HepG2 (cell line): ENCODE measurements around the gene MTOR. TPM values are rescaled to one million over a fixed set of nuclear protein-coding genes. Genes with fewer than 3 reads are reported as not detected.
A peak's percentile ranks its signal among the peaks of the same experiment; 100 is the strongest.

Experiments
- CSRNP1 ChIP-seq: sonication (generic); formaldehyde crosslinking; IDR thresholded peaks from 2 replicates; pipeline ENCODE4 v1.8.1; 2023; ENCODE audit warnings: mild to moderate bottlenecking, missing genetic modification reagents
- DMAP1 ChIP-seq: IDR thresholded peaks from 2 replicates; pipeline ENCODE4 v1.6.1; 2016
- DNMT3B ChIP-seq: conservative IDR thresholded peaks from 2 replicates; pipeline ENCODE4 v1.6.1; 2016; ENCODE audit warnings: missing biosample characterization, control low read depth
- EZH2 ChIP-seq: conservative IDR thresholded peaks from 2 replicates; pipeline ENCODE4 v1.6.1; 2012; ENCODE audit warnings: mild to moderate bottlenecking, low read depth, low read length, moderate library complexity
- FOXK1 ChIP-seq: sonication (generic); formaldehyde crosslinking; IDR thresholded peaks from 2 replicates; pipeline ENCODE4 v1.4.0; 2020; ENCODE audit warnings: low read depth, missing genetic modification reagents, borderline replicate concordance
- IRF1 ChIP-seq: sonication (generic); formaldehyde crosslinking; IDR thresholded peaks from 2 replicates; pipeline ENCODE4 v1.4.0; 2020; ENCODE audit warnings: low read depth, mild to moderate bottlenecking, missing genetic modification reagents
- KLF13 ChIP-seq: sonication (generic); formaldehyde crosslinking; IDR thresholded peaks from 2 replicates; pipeline ENCODE4 v1.4.0; 2020; ENCODE audit warnings: mild to moderate bottlenecking, missing genetic modification reagents
- NFIB ChIP-seq: sonication (generic); formaldehyde crosslinking; IDR thresholded peaks from 2 replicates; pipeline ENCODE4 v1.9.0; 2021; ENCODE audit warnings: missing genetic modification reagents, mild to moderate bottlenecking, borderline replicate concordance
- PBX2 ChIP-seq: IDR thresholded peaks from 2 replicates; pipeline ENCODE4 v1.6.1; 2016; ENCODE audit warnings: control low read depth
- PHF8 ChIP-seq: sonication (generic); formaldehyde crosslinking; IDR thresholded peaks from 2 replicates; pipeline ENCODE4 v1.5.0; 2020; ENCODE audit warnings: missing genetic modification reagents
- PLRG1 ChIP-seq: fragments of 450-650 bp; conservative IDR thresholded peaks from 2 replicates; pipeline ENCODE4 v1.6.1; 2016
- ZHX1 ChIP-seq: sonication (generic); formaldehyde crosslinking; IDR thresholded peaks from 2 replicates; pipeline ENCODE4 v1.8.1; 2022; ENCODE audit warnings: low read depth, mild to moderate bottlenecking, missing genetic modification reagents
- ZNF33A ChIP-seq: sonication (generic); formaldehyde crosslinking; IDR thresholded peaks from 2 replicates; pipeline ENCODE4 v1.5.1; 2020; ENCODE audit warnings: missing genetic modification reagents, mild to moderate bottlenecking, moderate library complexity, borderline replicate concordance
- polyA plus RNA-seq, 8 experiments: library from polyadenylated mRNA; depleted of rRNA in 3 of 8; stranded (reverse) in 7 of 8; unstranded in 1 of 8; fragments of >200 nt; fragmentation: Illumina TruSeq in 4 of 8; extraction: Trizol in 4 of 8; gene quantifications; 2 replicates each; pipeline versions ENCODE4 v1.2.1 to v1.2.3, GENCODE V29; 2011 to 2016; ENCODE audit warnings: low read depth in 4 of 8, missing spikeins in 1 of 8, mixed read lengths in 1 of 8; ENCODE audit not compliant: insufficient read depth in 1 of 8
- total RNA-seq, 5 experiments: library from RNA; depleted of rRNA; stranded (reverse); fragments of >200 nt; fragmentation: Illumina TruSeq; extraction: Trizol; gene quantifications; 2 replicates each; pipeline ENCODE4 v1.2.3, GENCODE V29; 2016; ENCODE audit warnings: low read depth in 1 of 5
- TF ChIP-seq, protein P1 (sequence below): IDR thresholded peaks from 2 replicates; pipeline ENCODE4 v1.6.1; 2012; ENCODE audit warnings: inconsistent platforms
- TF ChIP-seq, protein P2 (sequence below): IDR thresholded peaks from 2 replicates; pipeline ENCODE4 v1.6.1; 2012; ENCODE audit warnings: low read length, improper control_type of control experiment
- TF ChIP-seq, protein P3 (sequence below): sonication (generic); formaldehyde crosslinking; IDR thresholded peaks from 2 replicates; pipeline ENCODE4 v1.5.1; 2020; ENCODE audit warnings: missing genetic modification reagents, mild to moderate bottlenecking, borderline replicate concordance

The MTOR gene
- total and polyA plus RNA-seq, 2 of the 13 experiments (the other 11 are each of a cell fraction or from before 2014, with no cell fraction given) = 24.6 to 34.6 TPM

GRCh38 chr1:11059968-11060830 is 202.2 kb downstream of the MTOR start, which contains the start of gene SRM (continued):
- TF ChIP-seq CSRNP1 (CRISPR knock-in tag) (0 out of 2 replicates have a peak, but pooled peaks have one; percentile 45), IRF1 (CRISPR knock-in tag) (no peak), EZH2 (no peak), ZHX1 (CRISPR knock-in tag) (no peak), KLF13 (no peak), NFIB (no peak), ZNF33A (CRISPR knock-in tag) (no peak), PHF8 (CRISPR knock-in tag) (peak; percentile 79), PBX2 (CRISPR knock-in tag) (no peak), PLRG1 (no peak), DMAP1 (CRISPR knock-in tag) (peak; percentile 80), FOXK1 (CRISPR knock-in tag) (0 out of 2 replicates have a peak, but pooled peaks have one; percentile 29), DNMT3B (CRISPR knock-in tag) (no peak)
- TF ChIP-seq, protein P1, sequence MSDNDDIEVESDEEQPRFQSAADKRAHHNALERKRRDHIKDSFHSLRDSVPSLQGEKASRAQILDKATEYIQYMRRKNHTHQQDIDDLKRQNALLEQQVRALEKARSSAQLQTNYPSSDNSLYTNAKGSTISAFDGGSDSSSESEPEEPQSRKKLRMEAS = peak; percentile 97
- TF ChIP-seq, protein P2, sequence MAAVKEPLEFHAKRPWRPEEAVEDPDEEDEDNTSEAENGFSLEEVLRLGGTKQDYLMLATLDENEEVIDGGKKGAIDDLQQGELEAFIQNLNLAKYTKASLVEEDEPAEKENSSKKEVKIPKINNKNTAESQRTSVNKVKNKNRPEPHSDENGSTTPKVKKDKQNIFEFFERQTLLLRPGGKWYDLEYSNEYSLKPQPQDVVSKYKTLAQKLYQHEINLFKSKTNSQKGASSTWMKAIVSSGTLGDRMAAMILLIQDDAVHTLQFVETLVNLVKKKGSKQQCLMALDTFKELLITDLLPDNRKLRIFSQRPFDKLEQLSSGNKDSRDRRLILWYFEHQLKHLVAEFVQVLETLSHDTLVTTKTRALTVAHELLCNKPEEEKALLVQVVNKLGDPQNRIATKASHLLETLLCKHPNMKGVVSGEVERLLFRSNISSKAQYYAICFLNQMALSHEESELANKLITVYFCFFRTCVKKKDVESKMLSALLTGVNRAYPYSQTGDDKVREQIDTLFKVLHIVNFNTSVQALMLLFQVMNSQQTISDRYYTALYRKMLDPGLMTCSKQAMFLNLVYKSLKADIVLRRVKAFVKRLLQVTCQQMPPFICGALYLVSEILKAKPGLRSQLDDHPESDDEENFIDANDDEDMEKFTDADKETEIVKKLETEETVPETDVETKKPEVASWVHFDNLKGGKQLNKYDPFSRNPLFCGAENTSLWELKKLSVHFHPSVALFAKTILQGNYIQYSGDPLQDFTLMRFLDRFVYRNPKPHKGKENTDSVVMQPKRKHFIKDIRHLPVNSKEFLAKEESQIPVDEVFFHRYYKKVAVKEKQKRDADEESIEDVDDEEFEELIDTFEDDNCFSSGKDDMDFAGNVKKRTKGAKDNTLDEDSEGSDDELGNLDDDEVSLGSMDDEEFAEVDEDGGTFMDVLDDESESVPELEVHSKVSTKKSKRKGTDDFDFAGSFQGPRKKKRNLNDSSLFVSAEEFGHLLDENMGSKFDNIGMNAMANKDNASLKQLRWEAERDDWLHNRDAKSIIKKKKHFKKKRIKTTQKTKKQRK = no peak
- TF ChIP-seq, protein P3, sequence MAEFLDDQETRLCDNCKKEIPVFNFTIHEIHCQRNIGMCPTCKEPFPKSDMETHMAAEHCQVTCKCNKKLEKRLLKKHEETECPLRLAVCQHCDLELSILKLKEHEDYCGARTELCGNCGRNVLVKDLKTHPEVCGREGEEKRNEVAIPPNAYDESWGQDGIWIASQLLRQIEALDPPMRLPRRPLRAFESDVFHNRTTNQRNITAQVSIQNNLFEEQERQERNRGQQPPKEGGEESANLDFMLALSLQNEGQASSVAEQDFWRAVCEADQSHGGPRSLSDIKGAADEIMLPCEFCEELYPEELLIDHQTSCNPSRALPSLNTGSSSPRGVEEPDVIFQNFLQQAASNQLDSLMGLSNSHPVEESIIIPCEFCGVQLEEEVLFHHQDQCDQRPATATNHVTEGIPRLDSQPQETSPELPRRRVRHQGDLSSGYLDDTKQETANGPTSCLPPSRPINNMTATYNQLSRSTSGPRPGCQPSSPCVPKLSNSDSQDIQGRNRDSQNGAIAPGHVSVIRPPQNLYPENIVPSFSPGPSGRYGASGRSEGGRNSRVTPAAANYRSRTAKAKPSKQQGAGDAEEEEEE (CRISPR knock-in tag) = no peak
